Upper lobe of left lung (tissue), 4 donors: ENCODE measurements around the gene UNC13B.

Source experiments
- CTCF ChIP-seq, 6 experiments: fragments of 450-650 bp in 4 of 6; fragments of 200-600 bp in 2 of 6; sonication (generic) in 2 of 6; IDR thresholded peaks; one replicate each; pipeline ENCODE4 v1.5.1; 2016 to 2019; ENCODE audit warnings: antibody characterized with exemption in 6 of 6
- POLR2A ChIP-seq, 4 donors: fragments of 450-650 bp; IDR thresholded peaks; one replicate each; pipeline ENCODE4 v1.5.1; 2016 to 2017; ENCODE audit warnings: antibody characterized with exemption in 4 of 4, mild to moderate bottlenecking in 2 of 4

GRCh38 chr9:35415402-35416097 is 253.7 kb downstream of the UNC13B start:
- no peak for TF ChIP-seq POLR2A (IDR thresholded peaks at IDR 0.05)
- no peak for TF ChIP-seq CTCF (IDR thresholded peaks at IDR 0.05)
